ENCODE data around the gene ARMC7. TPM values are rescaled to one million over a fixed set of nuclear protein-coding genes. Genes with fewer than 3 reads are reported as not detected.
"Not testable (repeated sequence)": the region's sequence is repeated elsewhere in the genome, so short reads cannot be mapped to it uniquely, and the experiment has no call there.

The ARMC7 gene
- total and polyA plus RNA-seq, 2 donors (not counting 1 experiment from before 2014, with no cell fraction given), result 10.4 to 15.9 TPM

- peaks cover 35% of the 10 kb centered on the region for H3K4me1 Mint-ChIP-seq
- no peaks in the 10 kb centered on the region for H3K79me2 ChIP-seq (ENCODE audit: control insufficient read depth, insufficient read depth, low read length)
- peak within 1 kb of the TSS; percentile 86 for H3K4me2 ChIP-seq (replicated peaks; ENCODE audit: low read depth, low read length, poor library complexity, severe bottlenecking)
- peaks cover 0 to 20% of the 10 kb centered on the region in 2 experiments for H3K36me3 ChIP-seq (replicated peaks in 1 of 2; ENCODE audit: control extremely low read depth in 1 of 2, control insufficient read depth in 1 of 2, extremely low read depth in 1 of 2, insufficient read depth in 2 of 2, low read length in 1 of 2)
- ChIA-PET CTCF (interaction anchor here (0.6 to 13.4 kb wide), 25 partner anchors 10 to 170 kb away, joined by 3 to 262 read pairs (median 4); partner anchors contain the start of genes ARMC7, HID1, JPT1 and MIF4GD), POLR2A (interaction anchor here (0.7 to 3.5 kb wide), 12 partner anchors 10 to 283 kb away, joined by 3 to 49 read pairs (median 4); partner anchors contain the start of genes ARMC7 and SUMO2)
- peak within 1 kb of the TSS; percentile 88 for H3K9ac ChIP-seq (ENCODE audit: low read length)
- no peaks in the 10 kb centered on the region for H3K9me3 ChIP-seq (ENCODE audit: control extremely low read depth in 1 of 3, control insufficient read depth in 2 of 3, insufficient read depth in 1 of 3, low read length in 2 of 3)
- DNase-seq (peak; percentile 88), ATAC-seq (ENCODE audit: low read depth) (peak; percentile 83)
- H3K27ac Mint-ChIP-seq, result peak within 1 kb of the TSS; percentile 96
- H3K27me3 Mint-ChIP-seq, result no peaks in the 10 kb centered on the region
- TF ChIP-seq EZH2 (IDR thresholded peaks at IDR 0.05; ENCODE audit: borderline replicate concordance, insufficient read depth, low read depth, low read length, poor library complexity, severe bottlenecking) (no peak), CTCF (IDR thresholded peaks at IDR 0.05) (peak; percentile 73)
- peak within 1 kb of the TSS; percentile 64 to 85 for H3K27ac ChIP-seq (ENCODE audit: low read length in 2 of 2)
- H2AFZ ChIP-seq (ENCODE audit: insufficient read depth, low read depth, low read length, poor library complexity, severe bottlenecking), result peak within 1 kb of the TSS; percentile 92
- H3K27me3 ChIP-seq (replicated peaks in 1 of 4; ENCODE audit: control extremely low read depth in 1 of 4, control insufficient read depth in 3 of 4, insufficient read depth in 4 of 4, low read length in 3 of 4), result no peaks in the 10 kb centered on the region
- H3K9me3 Mint-ChIP-seq (ENCODE audit: insufficient read depth), result no peaks in the 10 kb centered on the region
- H4K20me1 ChIP-seq (ENCODE audit: control insufficient read depth, insufficient read depth, low read length, poor library complexity, severe bottlenecking), result peaks cover 23% of the 10 kb centered on the region
- H3K4me3 ChIP-seq (ENCODE audit: control extremely low read depth in 1 of 5, extremely low read depth in 1 of 5, insufficient read depth in 1 of 5, low read depth in 2 of 5, low read length in 4 of 5), result peak within 1 kb of the TSS; percentile 40 to 95 (median 87)
- peak within 1 kb of the TSS; percentile 90 for H3K4me3 Mint-ChIP-seq
- intact Hi-C loops (cut with micrococcal nuclease), result loop anchor here (1.0 kb wide), 4 partner anchors 17 to 70 kb away; partner anchors contain the start of genes JPT1 and SUMO2
- H3K4me1 ChIP-seq (ENCODE audit: control insufficient read depth in 2 of 2, insufficient read depth in 2 of 2, low read length in 2 of 2), result peaks cover 11 to 25% of the 10 kb centered on the region in 2 donors
- under 1% methylated on average over 82 of the region's 82 CpGs for WGBS (ENCODE audit: insufficient coverage)
These were observed 21.7 kb downstream of the ARMC7 start, which contains the start of gene NT5C for GRCh38 chr17:75131278-75132017. TSS of gene NT5C (minus strand) at chr17:75131742. CDS start at chr17:75131707, 35 bp downstream.

- DNase-seq; H3K27me3 ChIP-seq (replicated peaks in 1 of 4; ENCODE audit: control extremely low read depth in 1 of 4, control insufficient read depth in 3 of 4, insufficient read depth in 4 of 4, low read length in 3 of 4); ATAC-seq (ENCODE audit: low read depth); H3K9me3 ChIP-seq (ENCODE audit: control extremely low read depth in 1 of 3, control insufficient read depth in 2 of 3, insufficient read depth in 1 of 3, low read length in 2 of 3); H3K79me2 ChIP-seq (ENCODE audit: control insufficient read depth, insufficient read depth, low read length); intact Hi-C loops (cut with micrococcal nuclease); H3K27me3 Mint-ChIP-seq; H3K9me3 Mint-ChIP-seq (ENCODE audit: insufficient read depth): not testable (repeated sequence)
- Histone ChIP-seq H3K4me2 (replicated peaks; ENCODE audit: low read depth, low read length, poor library complexity, severe bottlenecking) (peak overlapping the region; percentile 86), H3K4me3 (ENCODE audit: control extremely low read depth in 1 of 5, extremely low read depth in 1 of 5, insufficient read depth in 1 of 5, low read depth in 2 of 5, low read length in 4 of 5) (peak overlapping the region; percentile 40 to 95 (median 87)), H2AFZ (ENCODE audit: insufficient read depth, low read depth, low read length, poor library complexity, severe bottlenecking) (peak overlapping the region; percentile 92), H3K4me1 (ENCODE audit: control insufficient read depth in 2 of 2, insufficient read depth in 2 of 2, low read length in 2 of 2) (peaks cover 11 to 23% of the 10 kb centered on the region in 2 donors), H3K36me3 (replicated peaks in 1 of 2; ENCODE audit: control extremely low read depth in 1 of 2, control insufficient read depth in 1 of 2, extremely low read depth in 1 of 2, insufficient read depth in 2 of 2, low read length in 1 of 2) (peaks cover 0 to 20% of the 10 kb centered on the region in 2 experiments), H3K9ac (ENCODE audit: low read length) (peak overlapping the region; percentile 88), H3K27ac (ENCODE audit: low read length in 2 of 2) (peak overlapping the region; percentile 64 to 85), H4K20me1 (ENCODE audit: control insufficient read depth, insufficient read depth, low read length, poor library complexity, severe bottlenecking) (peaks cover 23% of the 10 kb centered on the region)
- 71% methylated on average over 33 of the region's 40 CpGs for WGBS (ENCODE audit: insufficient coverage)
- Mint-ChIP-seq H3K27ac (peak overlapping the region; percentile 96), H3K4me1 (peaks cover 33% of the 10 kb centered on the region), H3K4me3 (peak overlapping the region; percentile 90)
- POLR2A ChIA-PET, result interaction anchor here (0.7 to 3.5 kb wide), 9 partner anchors 9 to 282 kb away, joined by 3 to 49 read pairs (median 6); partner anchors contain the start of genes ARMC7, MRPL58 and SUMO2
- CTCF ChIA-PET, result interaction anchor here (0.6 to 13.4 kb wide), 16 partner anchors 11 to 323 kb away, joined by 3 to 262 read pairs (median 5); partner anchors contain the start of genes ARMC7, HID1, JPT1 and NUP85
These were observed 22.5 kb downstream of the ARMC7 start for GRCh38 chr17:75132018-75133000.

All from B cell (primary cell).